Osteocyte (in vitro differentiated cells): Measurements from ENCODE around the gene CEP162. TPM values are rescaled to one million over a fixed set of nuclear protein-coding genes. Genes with fewer than 3 reads are reported as not detected.
"Not testable (repeated sequence)": the region's sequence is repeated elsewhere in the genome, so short reads cannot be mapped to it uniquely, and the experiment has no call there.

Source experiments
- DNase-seq: peaks from one replicate; pipeline ENCODE4 v3.0.0; 2021; ENCODE audit warnings: mixed read lengths; ENCODE audit not compliant: unreplicated experiment; ENCODE audit errors: extremely low spot score
- H3K27ac Mint-ChIP-seq: one replicate; pipeline ENCODE4 v1.8.0; 2021; ENCODE audit warnings: mild to moderate bottlenecking, mixed read lengths; ENCODE audit not compliant: unreplicated experiment
- H3K27me3 Mint-ChIP-seq: one replicate; pipeline ENCODE4 v1.8.0; 2021; ENCODE audit warnings: mixed read lengths; ENCODE audit not compliant: unreplicated experiment
- H3K36me3 Mint-ChIP-seq: one replicate; pipeline ENCODE4 v1.8.0; 2021; ENCODE audit warnings: mixed read lengths; ENCODE audit not compliant: unreplicated experiment
- H3K4me1 Mint-ChIP-seq: one replicate; pipeline ENCODE4 v1.8.0; 2021; ENCODE audit warnings: mixed read lengths; ENCODE audit not compliant: unreplicated experiment
- H3K4me3 Mint-ChIP-seq: one replicate; pipeline ENCODE4 v1.8.0; 2021; ENCODE audit warnings: mild to moderate bottlenecking, moderate library complexity, mixed read lengths; ENCODE audit not compliant: unreplicated experiment
- H3K9me3 Mint-ChIP-seq: one replicate; pipeline ENCODE4 v1.8.0; 2021; ENCODE audit warnings: mixed read lengths; ENCODE audit not compliant: unreplicated experiment
- CTCF ChIP-seq: fragments of 200-600 bp; sonication (generic); IDR thresholded peaks from 2 replicates; pipeline ENCODE4 v1.5.0; 2021; ENCODE audit warnings: antibody characterized with exemption, mild to moderate bottlenecking, moderate library complexity
- total RNA-seq: library from RNA; stranded (reverse); gene quantifications from 2 replicates; pipeline ENCODE4 v1.2.1, GENCODE V29; 2021

Gene CEP162
- total RNA-seq, 1 donor from 2014 or later: 10.1 TPM

GRCh38 chr6:84228198-84228543 is 728 bp upstream of the CEP162 start:
- peaks cover 20% of the 10 kb centered on the region for H3K4me1 Mint-ChIP-seq
- H3K36me3 Mint-ChIP-seq: peaks cover 3% of the 10 kb centered on the region
- H3K9me3 Mint-ChIP-seq: no peaks in the 10 kb centered on the region
- DNase-seq: no peak
- peaks cover 29% of the 10 kb centered on the region for H3K27me3 Mint-ChIP-seq
- TF ChIP-seq CTCF: no peak
- no peak overlapping the region for H3K27ac Mint-ChIP-seq
- H3K4me3 Mint-ChIP-seq: peak overlapping the region; percentile 92

GRCh38 chr6:84227044-84227433 is 404 bp downstream of the CEP162 start:
- H3K27me3 Mint-ChIP-seq: peaks cover 22% of the 10 kb centered on the region
- H3K4me3 Mint-ChIP-seq: peak overlapping the region; percentile 92
- H3K9me3 Mint-ChIP-seq: no peaks in the 10 kb centered on the region
- no peak for DNase-seq
- peaks cover 3% of the 10 kb centered on the region for H3K36me3 Mint-ChIP-seq
- TF ChIP-seq CTCF: no peak
- peak overlapping the region; percentile 84 for H3K27ac Mint-ChIP-seq
- H3K4me1 Mint-ChIP-seq: peaks cover 20% of the 10 kb centered on the region

- H3K9me3 Mint-ChIP-seq: no peaks in the 10 kb centered on the region
- H3K27ac Mint-ChIP-seq: no peak overlapping the region
- peaks cover 3% of the 10 kb centered on the region for H3K36me3 Mint-ChIP-seq
- TF ChIP-seq CTCF: no peak
- peaks cover 1% of the 10 kb centered on the region for H3K27me3 Mint-ChIP-seq
- no peak for DNase-seq
- H3K4me1 Mint-ChIP-seq: peaks cover 20% of the 10 kb centered on the region
- no peak overlapping the region for H3K4me3 Mint-ChIP-seq
Observed at GRCh38 chr6:84224251-84224650, 3.2 kb downstream of the CEP162 start.

GRCh38 chr6:84223608-84224007 is 3.8 kb downstream of the CEP162 start:
- not testable (repeated sequence) for H3K4me3 Mint-ChIP-seq, H3K36me3 Mint-ChIP-seq, H3K27me3 Mint-ChIP-seq, H3K27ac Mint-ChIP-seq, DNase-seq, H3K9me3 Mint-ChIP-seq
- peaks cover 19% of the 10 kb centered on the region for H3K4me1 Mint-ChIP-seq

GRCh38 chr6:84222426-84222825 is 5.0 kb downstream of the CEP162 start:
- Mint-ChIP-seq H3K9me3 (no peaks in the 10 kb centered on the region), H3K4me3 (no peak overlapping the region), H3K27me3 (no peaks in the 10 kb centered on the region), H3K27ac (no peak overlapping the region), H3K36me3 (peaks cover 3% of the 10 kb centered on the region), H3K4me1 (peaks cover 14% of the 10 kb centered on the region)
- no peak for DNase-seq
- TF ChIP-seq CTCF: no peak

GRCh38 chr6:84220809-84221409 is 6.5 kb downstream of the CEP162 start:
- DNase-seq: no peak
- peak; percentile 68 for TF ChIP-seq CTCF
- H3K4me3 Mint-ChIP-seq: no peak overlapping the region
- H3K9me3 Mint-ChIP-seq: no peaks in the 10 kb centered on the region
- H3K4me1 Mint-ChIP-seq: peaks cover 6% of the 10 kb centered on the region
- H3K27me3 Mint-ChIP-seq: no peaks in the 10 kb centered on the region
- peaks cover 3% of the 10 kb centered on the region for H3K36me3 Mint-ChIP-seq
- H3K27ac Mint-ChIP-seq: no peak overlapping the region
